Loucy (cell line): Measurements from ENCODE around the gene EEF1A2.

Source experiments
- CTCF ChIP-seq: fragments of 200-600 bp; sonication (generic); conservative IDR thresholded peaks from 2 replicates; pipeline ENCODE4 v1.5.1; 2014; ENCODE audit warnings: mild to moderate bottlenecking, antibody characterized with exemption, low read length
- EZH2phosphoT487 ChIP-seq: fragments of 200-600 bp; IDR thresholded peaks from 2 replicates; pipeline ENCODE4 v1.6.1; 2018; ENCODE audit warnings: antibody characterized with exemption, mild to moderate bottlenecking, moderate library complexity, borderline replicate concordance

GRCh38 chr20:63449796-63450730, 48.8 kb downstream of the EEF1A2 start:
- TF ChIP-seq CTCF (no peak), EZH2phosphoT487 (no peak)
